Cardiac muscle cell (in vitro differentiated cells and primary cell): ENCODE results near the gene ATP8B3. TPM values are rescaled to one million over a fixed set of nuclear protein-coding genes. Genes with fewer than 3 reads are reported as not detected.

Experiments
- DNase-seq, 2 donors: peaks; one replicate each; pipeline versions ENCODE4 v3.0.0 to v3.0.0-alpha.2; 2010 to 2017; ENCODE audit warnings: low read depth in 1 of 2, low spot score in 1 of 2
- H3K27ac ChIP-seq: fragments of 200-600 bp; sonication (generic); 2 replicates; pipeline ENCODE4 v1.5.1; 2016
- H3K27me3 ChIP-seq: fragments of 200-600 bp; sonication (generic); 2 replicates; pipeline ENCODE4 v1.6.0; 2016; ENCODE audit warnings: control low read depth
- H3K36me3 ChIP-seq: fragments of 200-600 bp; sonication (generic); 2 replicates; pipeline ENCODE4 v1.5.1; 2016; ENCODE audit warnings: control low read depth
- H3K4me1 ChIP-seq: fragments of 200-600 bp; sonication (generic); 2 replicates; pipeline ENCODE4 v1.8.1; 2017; ENCODE audit warnings: low read depth, mild to moderate bottlenecking, mixed run types
- H3K4me3 ChIP-seq: fragments of 200-600 bp; sonication (generic); 2 replicates; pipeline ENCODE4 v1.5.1; 2016; ENCODE audit warnings: mild to moderate bottlenecking
- H3K9me3 ChIP-seq: fragments of 200-600 bp; sonication (generic); 2 replicates; pipeline ENCODE4 v1.5.1; 2017; ENCODE audit warnings: low read depth, mild to moderate bottlenecking, control low read depth
- CTCF ChIP-seq: IDR thresholded peaks from 2 replicates; pipeline ENCODE4 v1.5.1; 2012; ENCODE audit warnings: low read depth, mild to moderate bottlenecking, low read length
- polyA plus RNA-seq: library from polyadenylated mRNA; unstranded; fragments of >200 nt; fragmentation: Nextera tagmentation; extraction: Ambion mirVana; gene quantifications from 2 replicates; pipeline ENCODE4 v1.2.1, GENCODE V29; 2016
- total RNA-seq: library from RNA; depleted of rRNA; stranded (reverse); fragments of >200 nt; gene quantifications from 2 replicates; pipeline ENCODE4 v1.2.3, GENCODE V29; 2016

The ATP8B3 gene
- total and polyA plus RNA-seq, 2 experiments from 2014 or later: 3.0 to 8.6 TPM

- no peaks in the 10 kb centered on the region for H3K27me3 ChIP-seq
- peak; percentile 0 for TF ChIP-seq CTCF
- no peak for DNase-seq
- H3K4me3 ChIP-seq: peak overlapping the region; percentile 45
- H3K27ac ChIP-seq: no peak overlapping the region
- no peaks in the 10 kb centered on the region for H3K9me3 ChIP-seq
- H3K36me3 ChIP-seq: peaks cover 12% of the 10 kb centered on the region
- H3K4me1 ChIP-seq: no peaks in the 10 kb centered on the region
Measured at GRCh38 chr19:1813192-1814182, 1.4 kb upstream of the ATP8B3 start.

GRCh38 chr19:1812426-1813191, 533 bp upstream of the ATP8B3 start:
- Histone ChIP-seq H3K4me1 (no peaks in the 10 kb centered on the region), H3K27me3 (no peaks in the 10 kb centered on the region), H3K4me3 (peak overlapping the region; percentile 45), H3K36me3 (peaks cover 6% of the 10 kb centered on the region), H3K27ac (no peak overlapping the region), H3K9me3 (no peaks in the 10 kb centered on the region)
- DNase-seq: peak; percentile 94 to 97
- peak; percentile 58 for TF ChIP-seq CTCF

GRCh38 chr19:1811472-1811894, 593 bp downstream of the ATP8B3 start:
- Histone ChIP-seq H3K9me3 (no peaks in the 10 kb centered on the region), H3K4me3 (peak overlapping the region; percentile 45), H3K27ac (no peak overlapping the region), H3K4me1 (no peaks in the 10 kb centered on the region), H3K36me3 (peaks cover 6% of the 10 kb centered on the region), H3K27me3 (no peaks in the 10 kb centered on the region)
- DNase-seq: peak; percentile 14 to 29
- no peak for TF ChIP-seq CTCF

GRCh38 chr19:1810439-1811160, 1.5 kb downstream of the ATP8B3 start:
- no peaks in the 10 kb centered on the region for H3K27me3 ChIP-seq
- H3K4me1 ChIP-seq: no peaks in the 10 kb centered on the region
- no peaks in the 10 kb centered on the region for H3K9me3 ChIP-seq
- H3K36me3 ChIP-seq: no peaks in the 10 kb centered on the region
- no peak for DNase-seq
- H3K27ac ChIP-seq: no peak overlapping the region
- H3K4me3 ChIP-seq: no peak overlapping the region
- no peak for TF ChIP-seq CTCF

- no peak for DNase-seq
- Histone ChIP-seq H3K4me1 (no peaks in the 10 kb centered on the region), H3K36me3 (no peaks in the 10 kb centered on the region)
Measured at GRCh38 chr19:1809678-1810077, 2.4 kb downstream of the ATP8B3 start.

More at GRCh38 chr19:1809678-1810077, 2.4 kb downstream of the ATP8B3 start:
- no peaks in the 10 kb centered on the region for H3K9me3 ChIP-seq
- H3K27me3 ChIP-seq: no peaks in the 10 kb centered on the region
- no peak for TF ChIP-seq CTCF
- H3K27ac ChIP-seq: no peak overlapping the region
- H3K4me3 ChIP-seq: no peak overlapping the region
